LNCAP (cell line): Measurements from ENCODE around the gene RAB7B.

Source experiments
- TF ChIP-seq, protein P1 (sequence below): fragments of 450-650 bp; IDR thresholded peaks from 2 replicates; pipeline ENCODE4 v1.5.1; 2017; ENCODE audit warnings: mild to moderate bottlenecking

The RAB7B gene

DNA sequence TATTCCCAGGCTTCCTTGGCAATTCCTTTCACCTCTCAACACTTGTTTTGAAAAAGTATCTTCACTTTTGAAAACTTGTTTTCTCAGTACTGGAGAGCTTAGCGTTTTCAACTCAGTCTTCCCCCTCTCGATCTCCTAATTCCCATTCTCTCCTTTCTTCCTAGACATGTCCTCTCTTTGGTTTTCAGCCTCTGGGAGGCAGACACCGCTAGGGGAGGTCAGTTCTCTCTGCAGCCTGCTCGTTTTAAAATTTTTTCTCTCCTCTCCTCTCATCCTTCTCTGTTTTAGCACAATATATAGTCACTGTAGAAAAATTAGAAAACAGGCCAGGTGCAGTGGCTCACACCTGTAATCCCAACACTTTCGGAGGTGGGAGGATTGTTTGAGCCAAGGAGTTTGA lies 37.1 kb upstream of the RAB7B start:
- TF ChIP-seq, protein P1, sequence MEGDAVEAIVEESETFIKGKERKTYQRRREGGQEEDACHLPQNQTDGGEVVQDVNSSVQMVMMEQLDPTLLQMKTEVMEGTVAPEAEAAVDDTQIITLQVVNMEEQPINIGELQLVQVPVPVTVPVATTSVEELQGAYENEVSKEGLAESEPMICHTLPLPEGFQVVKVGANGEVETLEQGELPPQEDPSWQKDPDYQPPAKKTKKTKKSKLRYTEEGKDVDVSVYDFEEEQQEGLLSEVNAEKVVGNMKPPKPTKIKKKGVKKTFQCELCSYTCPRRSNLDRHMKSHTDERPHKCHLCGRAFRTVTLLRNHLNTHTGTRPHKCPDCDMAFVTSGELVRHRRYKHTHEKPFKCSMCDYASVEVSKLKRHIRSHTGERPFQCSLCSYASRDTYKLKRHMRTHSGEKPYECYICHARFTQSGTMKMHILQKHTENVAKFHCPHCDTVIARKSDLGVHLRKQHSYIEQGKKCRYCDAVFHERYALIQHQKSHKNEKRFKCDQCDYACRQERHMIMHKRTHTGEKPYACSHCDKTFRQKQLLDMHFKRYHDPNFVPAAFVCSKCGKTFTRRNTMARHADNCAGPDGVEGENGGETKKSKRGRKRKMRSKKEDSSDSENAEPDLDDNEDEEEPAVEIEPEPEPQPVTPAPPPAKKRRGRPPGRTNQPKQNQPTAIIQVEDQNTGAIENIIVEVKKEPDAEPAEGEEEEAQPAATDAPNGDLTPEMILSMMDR, result no peak

DNA sequence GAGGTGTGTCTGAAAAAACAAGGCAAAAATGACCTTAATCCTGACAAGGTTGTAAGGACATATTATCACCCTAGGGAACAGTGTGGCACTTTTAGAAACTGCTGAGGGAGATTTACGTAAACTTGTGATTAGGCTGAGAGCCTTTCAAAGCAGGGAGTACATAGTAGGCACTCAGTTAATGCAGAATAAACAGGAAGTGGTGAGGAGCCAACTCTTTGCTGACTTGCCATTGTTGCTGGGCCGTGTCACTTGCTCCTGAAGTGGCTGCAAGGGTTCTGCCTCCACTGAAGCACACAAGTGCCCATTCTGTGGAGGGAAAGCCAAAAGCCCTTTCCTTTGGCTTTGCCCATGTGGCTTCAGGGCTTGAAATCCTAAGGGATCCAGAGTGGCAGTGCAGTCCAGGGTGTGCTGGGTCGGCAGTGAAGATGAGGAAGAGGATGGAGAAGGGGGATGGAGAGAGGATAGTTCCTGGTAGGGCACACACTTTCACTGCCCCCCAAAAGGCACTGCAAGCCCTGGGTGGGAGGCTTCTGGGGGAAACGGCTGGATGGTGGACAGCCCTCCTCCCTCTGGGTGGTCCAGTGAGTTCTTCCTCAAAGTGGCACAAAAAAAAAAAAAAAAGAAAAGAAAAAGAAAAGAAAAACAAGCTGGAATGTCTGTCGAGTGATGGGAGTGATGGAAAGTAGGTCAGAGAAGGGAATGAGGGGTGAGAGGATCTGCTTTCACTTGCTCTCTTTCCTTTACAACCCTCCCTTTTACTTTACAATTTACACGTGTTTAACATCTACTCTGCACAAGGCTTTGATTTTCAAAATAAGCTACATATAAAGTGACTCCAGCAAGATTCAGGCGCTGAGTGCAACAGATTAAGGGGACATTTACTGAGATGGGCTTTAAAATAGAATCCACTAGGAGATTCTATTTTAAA lies 36.1 kb upstream of the RAB7B start:
- TF ChIP-seq, protein P1, result no peak

DNA sequence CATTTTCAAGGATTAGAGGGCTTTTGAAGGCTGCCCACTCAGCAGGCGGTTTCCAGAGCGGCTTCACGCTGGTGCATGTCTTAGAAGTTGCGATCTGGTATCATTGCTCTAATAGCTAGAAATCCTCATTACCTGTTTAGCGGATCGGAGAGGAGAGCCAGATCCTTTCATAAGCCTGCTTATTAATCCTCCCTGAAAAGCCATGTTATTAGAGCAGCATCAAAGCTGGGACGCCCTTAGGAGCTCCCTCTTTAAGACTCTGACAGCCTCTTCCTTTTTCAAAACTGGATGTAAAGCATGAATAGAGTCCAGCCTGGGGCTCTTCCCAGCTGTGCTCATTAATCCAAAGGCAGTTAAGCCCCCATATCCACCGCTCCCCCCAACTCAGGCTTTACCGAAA lies 34.4 kb upstream of the RAB7B start:
- TF ChIP-seq, protein P1, result no peak

DNA sequence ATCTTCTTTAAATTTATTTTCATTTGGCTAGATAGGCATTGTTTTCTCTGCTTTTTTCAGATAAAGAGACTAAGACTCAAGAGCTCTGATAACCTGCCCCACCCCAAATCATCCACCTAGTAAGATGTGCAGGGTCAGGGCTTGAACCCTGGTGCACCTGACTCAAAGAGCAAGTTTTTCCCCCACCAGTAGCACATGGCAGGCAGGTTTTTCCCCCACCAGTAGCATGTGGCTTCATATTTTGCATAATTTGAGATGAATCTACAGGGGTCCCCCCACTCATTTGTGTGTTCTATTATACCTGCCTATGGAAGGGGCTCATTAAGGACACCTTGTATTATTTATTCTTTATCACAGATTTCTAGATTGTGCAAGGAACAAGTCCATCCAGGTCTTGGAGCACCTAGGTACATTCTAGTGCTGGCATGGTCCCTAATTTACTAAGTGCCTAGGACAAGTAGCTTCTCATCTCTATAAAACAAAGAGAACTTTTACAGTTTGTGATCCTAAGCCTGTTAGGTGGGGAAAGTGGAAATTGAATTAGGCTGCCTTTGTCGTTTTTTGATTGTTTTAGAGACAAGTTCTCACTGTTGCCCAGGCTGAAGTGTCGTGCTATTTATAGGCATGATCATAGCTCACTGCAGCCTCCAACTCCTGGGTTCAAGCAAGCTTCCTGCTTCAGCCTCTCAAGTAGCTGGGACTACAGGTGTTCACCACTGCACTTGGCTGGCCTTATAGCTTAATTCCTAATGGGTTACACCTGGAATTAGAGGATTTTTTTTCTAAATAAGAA lies 33.7 kb upstream of the RAB7B start:
- TF ChIP-seq, protein P1, result no peak

DNA sequence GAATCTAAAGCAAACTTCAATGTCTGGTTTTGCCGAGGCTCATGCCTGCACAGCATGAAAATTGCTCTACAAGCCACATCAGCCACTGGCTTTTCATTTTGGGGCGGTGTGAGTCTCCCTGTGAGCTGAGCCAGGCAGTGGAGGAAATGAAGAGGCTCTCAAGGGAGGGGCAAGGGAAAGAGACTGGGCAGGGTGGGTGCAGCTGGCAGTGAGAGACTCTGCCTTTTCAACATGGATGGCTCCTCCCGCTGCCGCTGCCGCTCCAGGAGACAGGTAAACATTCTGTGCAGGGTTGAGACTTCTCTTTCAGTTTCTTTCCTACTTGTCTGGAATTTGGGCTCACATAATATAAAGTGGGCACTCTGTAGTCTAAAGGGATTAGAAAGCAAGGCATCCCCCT lies 31.8 kb upstream of the RAB7B start:
- TF ChIP-seq, protein P1, result no peak

DNA sequence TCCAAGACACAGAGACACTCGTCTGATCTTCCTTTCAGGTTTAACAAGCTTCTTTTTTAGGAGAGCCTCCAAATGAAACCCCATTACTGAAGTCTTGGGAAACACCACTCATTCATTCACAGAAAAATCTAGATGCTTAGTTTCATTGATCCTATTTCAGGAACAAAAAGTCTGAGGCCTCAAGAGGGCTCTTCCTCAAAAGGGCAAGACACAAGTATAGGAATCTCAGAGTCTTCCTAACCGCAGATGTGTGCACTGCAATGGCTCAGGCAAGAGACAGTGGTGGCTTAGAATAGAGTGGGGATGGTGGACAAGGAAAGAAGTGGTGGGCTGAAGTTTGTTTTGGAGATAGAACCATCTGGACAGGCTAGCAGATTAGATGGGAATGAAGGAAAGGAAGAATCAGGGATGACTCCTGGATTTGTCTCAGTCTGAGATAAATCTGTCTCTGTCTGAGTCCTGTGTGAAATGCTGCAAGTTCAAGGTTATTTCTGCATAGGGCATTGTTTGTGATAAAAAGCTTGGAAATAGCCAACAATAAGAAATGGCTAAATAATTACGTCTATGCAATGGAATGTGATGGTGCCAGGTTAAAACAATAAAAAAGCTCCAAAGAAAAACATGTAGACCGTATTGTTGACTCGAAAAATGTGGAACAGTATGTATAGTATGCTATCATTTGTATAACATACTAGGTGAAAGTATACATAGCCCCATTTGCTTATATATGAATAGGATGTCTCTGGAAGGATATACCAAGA lies 29.4 kb upstream of the RAB7B start:
- TF ChIP-seq, protein P1, result no peak

DNA sequence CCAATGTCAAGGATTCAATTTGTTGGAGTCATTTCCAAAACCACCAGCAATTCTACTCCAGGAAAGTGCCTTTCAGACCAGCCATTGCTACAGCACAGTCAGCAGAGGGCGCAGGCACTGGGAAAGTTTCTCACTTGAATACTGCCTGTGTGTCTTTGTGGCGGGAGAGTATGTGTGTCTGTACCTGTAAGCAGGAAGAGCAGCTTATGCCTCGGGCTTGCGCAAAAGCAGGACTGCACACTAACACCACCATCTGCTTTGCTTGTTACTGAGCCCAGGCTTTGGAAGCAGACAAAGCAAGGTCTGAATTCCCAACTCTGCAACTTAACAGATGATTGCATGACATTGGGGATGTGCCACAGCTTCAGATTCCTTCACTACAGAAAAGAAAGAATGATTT lies 27.5 kb upstream of the RAB7B start:
- TF ChIP-seq, protein P1, result peak; percentile 99
